Esophagus muscularis mucosa (tissue), 4 donors: ENCODE measurements around the gene DYTN. TPM values are rescaled to one million over a fixed set of nuclear protein-coding genes. Genes with fewer than 3 reads are reported as not detected.

Experiments used
- DNase-seq: peaks from one replicate; pipeline ENCODE4 v3.0.0-alpha.2; 2017; ENCODE audit errors: extremely low spot score
- H3K27ac ChIP-seq, 4 donors: fragments of 200-600 bp; sonication (generic); replicated peaks in 1 of 4; 1 replicate in 3 of 4; 2 replicates in 1 of 4; pipeline ENCODE4 v1.5.1; 2016 to 2019; ENCODE audit warnings: mild to moderate bottlenecking in 1 of 4
- H3K27me3 ChIP-seq, 4 donors: fragments of 200-600 bp; sonication (generic); one replicate each; pipeline versions ENCODE4 v1.5.1 to v1.6.0; 2016 to 2019
- H3K36me3 ChIP-seq, 4 donors: fragments of 200-600 bp; sonication (generic); one replicate each; pipeline ENCODE4 v1.5.1; 2016 to 2019
- H3K4me1 ChIP-seq, 4 donors: fragments of 200-600 bp; sonication (generic); one replicate each; pipeline ENCODE4 v1.5.1; 2016 to 2019
- H3K4me3 ChIP-seq, 4 donors: fragments of 200-600 bp; sonication (generic); 1 replicate in 2 of 4; 2 replicates in 2 of 4; pipeline ENCODE4 v1.5.1; 2016 to 2019; ENCODE audit warnings: mild to moderate bottlenecking in 4 of 4, moderate library complexity in 1 of 4
- H3K9me3 ChIP-seq, 4 donors: fragments of 200-600 bp; sonication (generic); 1 replicate in 3 of 4; 2 replicates in 1 of 4; pipeline ENCODE4 v1.5.1; 2016 to 2019
- EP300 ChIP-seq: sonication (generic); formaldehyde crosslinking; IDR thresholded peaks from one replicate; pipeline ENCODE4 v1.6.1; 2017; ENCODE audit warnings: antibody characterized with exemption
- POLR2A ChIP-seq: fragments of 450-650 bp; IDR thresholded peaks from one replicate; pipeline ENCODE4 v1.6.1; 2017; ENCODE audit warnings: antibody characterized with exemption, moderate library complexity, mild to moderate bottlenecking, low read depth
- POLR2AphosphoS5 ChIP-seq, 2 donors: sonication (generic); formaldehyde crosslinking; IDR thresholded peaks; one replicate each; pipeline ENCODE4 v1.6.1; 2017; ENCODE audit warnings: antibody characterized with exemption in 2 of 2
- WGBS: methylation state at CpG from one replicate; pipeline ENCODE4 v1.1.5; 2018; 5-methylcytosine and 5-hydroxymethylcytosine counted together
- intact Hi-C: fragments of 100-400 bp; cut with DNase I; formaldehyde crosslinking; loops from one replicate; pipeline ENCODE4 v1.15.1; 2023
- total RNA-seq, 4 donors: library from RNA; depleted of rRNA; stranded (reverse); fragments of >200 nt; gene quantifications; one replicate each; pipeline versions ENCODE4 v1.1.0 to v1.2.1, GENCODE V29; 2016
- TF ChIP-seq, protein P1 (sequence below), 3 experiments: fragments of 200-600 bp in 2 of 3; fragments of 450-650 bp in 1 of 3; sonication (generic) in 2 of 3; IDR thresholded peaks; one replicate each; pipeline ENCODE4 v1.5.1; 2017 to 2019; ENCODE audit warnings: antibody characterized with exemption in 3 of 3, mild to moderate bottlenecking in 2 of 3, moderate library complexity in 1 of 3

Gene DYTN
- total RNA-seq, 4 donors from 2014 or later = not detected

DNA sequence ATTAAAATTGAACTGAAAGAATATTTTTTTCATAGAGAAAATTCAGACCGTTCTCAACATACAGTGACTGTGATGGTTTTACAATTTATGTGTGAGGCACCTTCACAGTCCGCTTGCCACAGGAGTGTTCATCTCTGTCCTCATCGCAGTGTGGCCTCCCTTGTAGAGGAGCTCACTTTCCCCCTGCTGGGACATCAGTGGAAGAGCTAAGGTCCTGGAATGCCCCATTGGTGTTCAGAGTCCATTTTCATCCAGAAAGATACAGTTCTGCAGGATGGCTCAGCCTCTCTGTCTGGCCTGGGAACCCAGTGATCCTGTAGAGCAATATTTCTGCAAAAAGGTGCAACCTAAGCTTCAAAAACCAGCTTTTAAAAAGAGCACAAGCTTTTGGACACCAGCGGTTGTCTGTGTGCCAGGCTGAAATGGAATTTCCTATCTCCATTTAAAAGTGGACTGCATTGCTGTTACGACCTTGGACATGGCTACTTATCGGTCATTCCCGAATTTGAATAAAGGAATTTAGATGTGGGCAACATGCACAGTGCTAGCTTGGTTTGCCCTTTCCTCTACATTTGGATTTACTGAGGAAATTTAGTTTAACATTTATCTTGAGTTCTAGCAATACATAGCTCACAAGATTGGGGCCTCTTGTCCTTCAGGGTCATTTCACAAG, 102.6 kb downstream of the DYTN start:
- intact Hi-C loops = no loop called here
- no peak overlapping the region for H3K27ac ChIP-seq

DNA sequence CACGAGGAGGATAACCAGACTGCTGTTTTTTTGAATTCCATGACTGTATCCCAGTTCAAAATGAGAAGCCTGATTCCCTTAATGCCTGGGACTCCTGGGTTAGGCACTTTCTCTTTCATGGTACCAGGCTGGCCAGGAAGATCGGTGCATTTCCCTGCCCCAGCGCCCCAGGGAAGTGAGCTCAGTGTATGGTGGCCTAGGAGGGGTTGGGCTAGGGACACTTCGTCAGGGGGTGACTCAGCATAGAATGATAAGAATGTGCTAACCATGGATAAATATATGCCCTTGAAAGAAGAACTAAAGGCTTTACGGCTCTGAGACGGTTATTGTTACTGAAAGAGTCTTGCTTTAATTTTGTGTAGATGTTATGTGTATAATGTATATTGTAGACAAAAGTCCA, 103.4 kb downstream of the DYTN start:
- DNase-seq = no peak
- Histone ChIP-seq H3K4me1 (no peaks in the 10 kb centered on the region), H3K4me3 (no peak overlapping the region), H3K27me3 (no peaks in the 10 kb centered on the region), H3K27ac (no peak overlapping the region), H3K36me3 (no peaks in the 10 kb centered on the region), H3K9me3 (no peaks in the 10 kb centered on the region)
- TF ChIP-seq, protein P1, sequence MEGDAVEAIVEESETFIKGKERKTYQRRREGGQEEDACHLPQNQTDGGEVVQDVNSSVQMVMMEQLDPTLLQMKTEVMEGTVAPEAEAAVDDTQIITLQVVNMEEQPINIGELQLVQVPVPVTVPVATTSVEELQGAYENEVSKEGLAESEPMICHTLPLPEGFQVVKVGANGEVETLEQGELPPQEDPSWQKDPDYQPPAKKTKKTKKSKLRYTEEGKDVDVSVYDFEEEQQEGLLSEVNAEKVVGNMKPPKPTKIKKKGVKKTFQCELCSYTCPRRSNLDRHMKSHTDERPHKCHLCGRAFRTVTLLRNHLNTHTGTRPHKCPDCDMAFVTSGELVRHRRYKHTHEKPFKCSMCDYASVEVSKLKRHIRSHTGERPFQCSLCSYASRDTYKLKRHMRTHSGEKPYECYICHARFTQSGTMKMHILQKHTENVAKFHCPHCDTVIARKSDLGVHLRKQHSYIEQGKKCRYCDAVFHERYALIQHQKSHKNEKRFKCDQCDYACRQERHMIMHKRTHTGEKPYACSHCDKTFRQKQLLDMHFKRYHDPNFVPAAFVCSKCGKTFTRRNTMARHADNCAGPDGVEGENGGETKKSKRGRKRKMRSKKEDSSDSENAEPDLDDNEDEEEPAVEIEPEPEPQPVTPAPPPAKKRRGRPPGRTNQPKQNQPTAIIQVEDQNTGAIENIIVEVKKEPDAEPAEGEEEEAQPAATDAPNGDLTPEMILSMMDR (IDR thresholded peaks at IDR 0.05) = no peak
- TF ChIP-seq POLR2A = no peak
- no peak for TF ChIP-seq EP300
- no peak for TF ChIP-seq POLR2AphosphoS5 (IDR thresholded peaks at IDR 0.05)
- 84% methylated on average over 6 of the region's 6 CpGs for WGBS
- intact Hi-C loops = no loop called here

More for the DNA sequence above, 102.6 kb downstream of the DYTN start:
- no peak for DNase-seq
- 86% methylated on average over 7 of the region's 7 CpGs for WGBS
- Histone ChIP-seq H3K4me1 (no peaks in the 10 kb centered on the region), H3K27me3 (no peaks in the 10 kb centered on the region), H3K36me3 (no peaks in the 10 kb centered on the region), H3K4me3 (no peak overlapping the region), H3K9me3 (no peaks in the 10 kb centered on the region)
- TF ChIP-seq, protein P1 (IDR thresholded peaks at IDR 0.05) = no peak
- TF ChIP-seq POLR2AphosphoS5 (IDR thresholded peaks at IDR 0.05) (no peak), POLR2A (no peak), EP300 (no peak)

DNA sequence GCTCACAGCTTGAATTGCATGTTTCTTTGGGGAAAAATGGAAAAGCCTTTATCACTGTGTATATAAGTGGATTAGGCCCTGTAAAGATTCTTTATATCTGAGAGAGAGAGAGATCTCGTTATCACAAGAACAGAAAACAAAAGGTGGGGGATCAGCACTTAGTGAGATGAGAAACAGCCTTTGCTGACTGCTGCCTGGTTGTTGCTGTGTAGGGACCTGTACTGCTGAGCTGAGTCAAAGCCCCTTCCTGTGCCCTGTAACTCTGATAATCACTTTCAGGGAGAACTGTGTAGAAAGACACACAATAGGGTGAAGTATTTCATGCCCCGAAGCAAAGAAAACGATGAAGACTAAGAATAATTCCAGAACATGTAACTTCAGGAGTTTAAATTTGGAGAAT, 106.5 kb downstream of the DYTN start:
- Histone ChIP-seq H3K36me3 (no peaks in the 10 kb centered on the region), H3K9me3 (no peaks in the 10 kb centered on the region), H3K27me3 (no peaks in the 10 kb centered on the region), H3K4me3 (no peak overlapping the region), H3K4me1 (no peaks in the 10 kb centered on the region), H3K27ac (no peak overlapping the region)
- WGBS = 67% methylated on average over 3 of the region's 3 CpGs
- TF ChIP-seq, protein P1 (IDR thresholded peaks at IDR 0.05) = no peak
- TF ChIP-seq POLR2AphosphoS5 (IDR thresholded peaks at IDR 0.05) (no peak), POLR2A (no peak), EP300 (no peak)
- no peak for DNase-seq
- intact Hi-C loops = no loop called here

DNA sequence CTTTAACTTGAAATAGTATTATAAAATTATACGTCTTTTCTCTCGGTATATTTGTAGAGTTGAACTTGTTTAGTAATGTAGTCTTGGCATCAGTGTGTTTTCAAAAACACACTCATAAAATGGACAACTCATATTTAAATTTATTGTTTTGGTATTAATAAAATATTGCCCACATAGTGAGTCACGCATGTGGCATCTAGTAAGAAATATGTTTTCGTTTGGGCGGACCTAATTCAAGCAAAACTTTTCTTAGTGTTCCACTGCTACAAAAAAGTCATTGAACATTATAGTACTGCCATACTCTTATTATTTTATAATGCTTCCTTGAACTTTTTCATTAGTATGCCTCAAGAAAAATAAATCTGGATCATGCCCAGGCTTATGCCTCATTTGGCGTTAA, 107.0 kb downstream of the DYTN start:
- Histone ChIP-seq H3K9me3 (no peaks in the 10 kb centered on the region), H3K4me1 (no peaks in the 10 kb centered on the region), H3K27me3 (no peaks in the 10 kb centered on the region), H3K27ac (no peak overlapping the region), H3K36me3 (no peaks in the 10 kb centered on the region), H3K4me3 (no peak overlapping the region)
- TF ChIP-seq EP300 = no peak
- TF ChIP-seq POLR2A = no peak
- TF ChIP-seq, protein P1 (IDR thresholded peaks at IDR 0.05) = no peak
- TF ChIP-seq POLR2AphosphoS5 (IDR thresholded peaks at IDR 0.05) = no peak
- intact Hi-C loops = no loop called here
- 95% methylated on average over 6 of the region's 6 CpGs for WGBS
- no peak for DNase-seq

DNA sequence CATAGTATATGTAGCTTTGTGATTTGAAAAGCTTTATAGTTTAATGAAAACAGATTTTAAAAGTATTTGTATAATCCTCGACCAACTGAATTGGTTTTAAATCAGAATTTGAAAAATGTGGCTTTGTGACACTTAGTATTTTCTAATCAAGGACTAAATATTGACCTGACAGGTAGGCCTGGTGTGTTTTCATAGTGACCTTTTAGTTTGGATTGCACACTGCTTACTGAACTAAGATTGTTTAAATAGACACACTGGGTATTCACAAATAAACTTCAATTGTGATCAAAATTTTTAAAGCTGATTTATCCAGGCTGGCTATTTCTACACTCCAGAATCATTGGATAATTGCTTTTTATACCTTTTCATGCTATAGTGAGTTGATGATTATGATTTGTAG, 107.7 kb downstream of the DYTN start:
- no peak for TF ChIP-seq POLR2A
- WGBS = 80% methylated on average over 1 of the region's 1 CpG
- DNase-seq = no peak
- no peaks in the 10 kb centered on the region for H3K27me3 ChIP-seq
- H3K9me3 ChIP-seq = no peaks in the 10 kb centered on the region
- no peaks in the 10 kb centered on the region for H3K36me3 ChIP-seq
- H3K4me1 ChIP-seq = no peaks in the 10 kb centered on the region
- H3K27ac ChIP-seq = no peak overlapping the region
- H3K4me3 ChIP-seq = no peak overlapping the region
- intact Hi-C loops = no loop called here
